ENCODE data around the gene LPCAT1.

Gene LPCAT1

GRCh38 chr5:1502046-1502736 is 21.6 kb downstream of the LPCAT1 start:
- DNase-seq (ENCODE audit: extremely low spot score, insufficient read length, low read depth) (no peak), FAIRE-seq (peak; percentile 79)

- FAIRE-seq: no peak
- no peak for DNase-seq (ENCODE audit: extremely low spot score, insufficient read length, low read depth)
Measured at GRCh38 chr5:1501372-1502045, 22.3 kb downstream of the LPCAT1 start.

- DNase-seq (ENCODE audit: extremely low spot score, insufficient read length, low read depth): no peak
- FAIRE-seq: no peak
Measured at GRCh38 chr5:1500411-1501091, 23.2 kb downstream of the LPCAT1 start.

- FAIRE-seq: no peak
Measured at GRCh38 chr5:1499851-1500250, 23.9 kb downstream of the LPCAT1 start.

DNA sequence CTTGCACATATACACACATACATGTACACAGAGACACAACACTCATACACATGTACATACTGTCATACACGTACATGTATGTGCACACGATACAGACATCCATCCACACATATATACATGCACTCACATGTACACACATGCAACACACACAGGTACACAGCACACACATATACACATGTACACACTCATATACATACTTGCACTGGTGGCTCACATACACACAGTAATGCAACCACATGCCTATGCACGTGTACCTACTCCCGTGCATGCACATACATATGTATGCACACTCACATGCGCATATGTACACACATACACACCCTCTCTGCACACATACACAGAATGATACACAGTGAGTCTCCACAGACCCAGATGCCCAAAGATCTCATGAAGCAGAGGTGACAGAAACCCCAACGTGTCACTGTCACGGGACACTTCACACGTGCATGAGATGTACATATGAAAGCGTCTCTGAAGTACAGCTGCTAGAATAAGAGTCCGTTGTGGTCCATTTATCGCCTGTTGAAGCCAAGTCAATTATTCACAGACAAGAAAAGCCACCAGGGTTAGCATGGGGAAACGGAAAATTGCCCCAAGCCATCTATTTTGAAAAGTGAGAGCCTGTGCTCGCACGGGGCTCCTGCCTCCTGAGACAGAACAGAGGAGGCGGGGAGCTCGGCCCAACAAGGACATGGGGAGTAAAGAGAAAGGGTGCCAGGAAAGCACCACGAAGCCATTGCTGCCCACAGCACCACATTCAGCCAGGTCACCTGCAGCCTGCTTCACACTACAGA is 24.9 kb downstream of the LPCAT1 start:
- FAIRE-seq: peak; percentile 97
- peak; percentile 54 for DNase-seq (ENCODE audit: extremely low spot score, insufficient read length, low read depth)

More at GRCh38 chr5:1499851-1500250, 23.9 kb downstream of the LPCAT1 start:
- DNase-seq (ENCODE audit: extremely low spot score, insufficient read length, low read depth): no peak

- DNase-seq (ENCODE audit: extremely low spot score, insufficient read length, low read depth): no peak
- peak; percentile 84 for FAIRE-seq
Measured at GRCh38 chr5:1497795-1498622, 25.8 kb downstream of the LPCAT1 start.

- DNase-seq (ENCODE audit: extremely low spot score, insufficient read length, low read depth) (no peak), FAIRE-seq (no peak)
Measured at GRCh38 chr5:1497242-1497777, 26.4 kb downstream of the LPCAT1 start.

- FAIRE-seq: no peak
- DNase-seq (ENCODE audit: extremely low spot score, insufficient read length, low read depth): no peak
Measured at GRCh38 chr5:1495525-1495897, 28.2 kb downstream of the LPCAT1 start.

DNA sequence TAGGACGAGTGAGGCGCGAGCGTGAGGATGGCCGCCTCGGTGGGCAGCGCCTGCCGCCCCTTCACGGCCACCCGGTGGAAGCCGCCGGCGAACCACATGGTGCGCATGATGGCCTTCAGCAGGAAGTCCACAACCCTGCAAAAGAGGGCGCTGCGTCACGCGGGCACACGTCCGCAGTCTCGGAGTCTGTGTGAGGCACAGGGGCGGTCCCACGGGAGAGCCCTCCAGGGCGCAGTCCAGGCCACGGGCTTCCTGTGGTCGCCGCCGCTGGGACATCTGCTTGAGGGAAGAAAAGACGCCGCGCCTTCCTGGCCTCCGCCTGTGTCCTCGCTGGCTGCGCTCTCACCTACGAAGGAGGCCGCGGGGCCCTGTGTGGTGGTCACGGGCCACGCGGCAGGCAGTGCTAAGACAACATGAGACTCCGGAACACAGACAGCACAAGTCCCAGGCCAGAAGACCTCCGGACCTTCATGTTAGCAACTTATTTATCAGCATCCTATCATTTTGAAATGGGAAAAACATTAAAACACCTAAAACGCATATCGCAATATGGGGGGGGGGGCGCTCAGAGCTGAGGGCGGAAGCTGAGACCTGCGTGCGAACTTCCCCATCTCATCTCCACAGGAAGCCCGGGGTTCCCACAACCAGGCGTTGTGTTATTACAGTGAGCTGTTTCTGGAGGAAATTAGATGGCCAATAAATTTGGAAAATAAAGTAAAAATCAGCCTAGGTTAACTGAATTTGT is 28.8 kb downstream of the LPCAT1 start:
- peak; percentile 89 for FAIRE-seq
- DNase-seq (ENCODE audit: extremely low spot score, insufficient read length, low read depth): no peak

GRCh38 chr5:1493941-1494340 is 29.8 kb downstream of the LPCAT1 start:
- FAIRE-seq: no peak
- no peak for DNase-seq (ENCODE audit: extremely low spot score, insufficient read length, low read depth)

DNA sequence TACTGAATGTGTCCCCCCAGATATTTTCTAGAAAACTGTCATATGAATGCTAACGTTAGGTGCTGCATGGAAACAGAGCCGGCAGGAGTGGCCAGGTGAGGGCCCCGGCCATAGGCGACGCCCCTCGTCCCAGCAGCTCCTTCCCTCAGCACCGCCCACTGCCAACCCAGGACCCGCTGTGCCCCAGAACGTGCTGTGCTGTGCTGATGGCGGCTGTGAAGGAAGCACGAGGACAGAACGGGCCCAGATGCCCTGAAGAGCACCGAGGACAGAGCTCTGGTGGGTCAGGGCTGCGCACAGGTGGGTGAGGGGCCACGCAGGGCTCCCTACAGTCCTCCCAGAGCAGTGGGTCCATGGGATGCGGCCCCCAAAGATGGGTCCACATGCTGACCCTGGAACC is 30.3 kb downstream of the LPCAT1 start:
- FAIRE-seq: no peak
- no peak for DNase-seq (ENCODE audit: extremely low spot score, insufficient read length, low read depth)

GRCh38 chr5:1492757-1493156 is 31.0 kb downstream of the LPCAT1 start:
- DNase-seq (ENCODE audit: extremely low spot score, insufficient read length, low read depth) (no peak), FAIRE-seq (no peak)

- FAIRE-seq (peak; percentile 24), DNase-seq (ENCODE audit: extremely low spot score, insufficient read length, low read depth) (no peak)
Measured at GRCh38 chr5:1490376-1490775, 33.4 kb downstream of the LPCAT1 start.

- DNase-seq (ENCODE audit: extremely low spot score, insufficient read length, low read depth): no peak
- FAIRE-seq: peak; percentile 15
Measured at GRCh38 chr5:1489754-1490153, 34.0 kb downstream of the LPCAT1 start.

DNA sequence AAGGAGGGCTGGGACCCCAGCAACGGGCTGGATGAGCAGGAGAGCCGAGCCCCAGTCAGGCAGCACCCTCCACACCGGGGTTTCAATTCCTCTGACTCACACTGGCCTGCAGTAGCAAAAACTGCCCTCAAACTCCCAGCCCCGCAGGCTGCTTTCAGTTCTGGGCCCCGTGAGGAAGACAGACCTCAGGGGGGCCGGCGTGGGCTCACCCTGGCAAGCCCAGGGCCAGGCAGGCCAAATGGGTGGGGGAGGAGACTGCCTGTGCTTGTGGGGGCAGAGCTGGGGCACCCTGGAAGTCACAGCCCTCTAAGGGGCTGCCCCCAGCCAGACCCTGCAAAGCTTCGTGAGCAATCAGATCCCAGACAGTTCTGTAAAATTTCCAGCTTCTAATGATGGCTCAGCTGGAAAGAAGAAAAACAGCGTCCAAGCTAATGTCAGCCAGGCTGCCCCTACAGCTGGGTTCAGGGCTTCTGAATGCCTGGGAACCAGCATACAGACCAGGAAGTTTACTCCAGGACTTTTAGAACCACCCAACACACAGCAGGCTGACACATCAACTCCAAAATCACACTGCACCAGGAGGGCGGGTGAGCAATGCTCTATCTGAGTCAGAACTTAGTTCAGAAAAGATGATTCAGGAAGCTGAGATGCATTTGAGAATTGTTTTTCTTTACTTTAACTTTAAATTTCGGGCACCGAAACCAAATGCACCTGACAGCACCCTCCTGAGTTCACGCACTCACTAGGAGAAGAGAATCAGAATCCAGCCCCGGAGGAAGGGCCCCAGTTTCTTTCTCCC is 34.7 kb downstream of the LPCAT1 start:
- FAIRE-seq: peak; percentile 87

DNA sequence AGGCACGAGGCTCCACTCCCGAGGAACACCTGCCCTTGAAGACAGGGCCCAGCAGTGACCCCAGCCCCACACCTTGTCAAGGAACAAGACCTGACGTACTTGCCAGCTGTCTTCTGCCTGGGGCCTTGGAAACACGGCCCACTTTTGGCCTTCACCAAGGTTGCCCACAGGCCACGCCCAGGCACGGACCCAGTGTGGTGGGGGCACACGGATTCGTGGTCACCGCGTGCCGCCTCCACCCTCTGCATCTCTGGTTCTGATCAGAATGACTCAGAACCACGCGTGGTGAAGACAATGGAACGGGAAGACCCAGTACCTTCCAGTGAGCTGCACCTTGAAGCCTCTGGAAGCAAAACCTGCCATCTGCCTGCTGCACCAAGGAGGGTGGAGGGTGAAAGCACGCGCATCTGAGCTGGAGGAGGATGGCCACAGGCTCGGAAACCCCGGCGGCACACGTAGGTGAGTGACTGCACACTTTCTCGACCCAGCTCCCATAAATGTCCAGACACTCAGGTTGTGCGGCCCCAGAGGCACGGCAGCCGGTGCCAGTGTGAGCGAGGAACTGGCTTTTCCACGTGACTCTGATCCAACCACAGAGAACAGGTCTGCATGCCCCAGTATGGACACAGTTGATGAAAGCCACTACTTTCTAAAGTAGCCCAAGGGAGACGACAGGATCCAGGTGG is 36.5 kb downstream of the LPCAT1 start:
- DNase-seq (ENCODE audit: extremely low spot score, insufficient read length, low read depth): no peak
- no peak for FAIRE-seq

More for the DNA sequence above, 34.7 kb downstream of the LPCAT1 start:
- no peak for DNase-seq (ENCODE audit: extremely low spot score, insufficient read length, low read depth)

- DNase-seq (ENCODE audit: extremely low spot score, insufficient read length, low read depth): no peak
- no peak for FAIRE-seq
Measured at GRCh38 chr5:1486271-1486670, 37.5 kb downstream of the LPCAT1 start.
